GM19468 (cell line): Measurements from ENCODE around the gene G6PC3.

Source experiments
- ATAC-seq: cut with Tn5 transposase; IDR thresholded peaks from one replicate; pipeline ENCODE4 v1.9.1; 2021; ENCODE audit warnings: mild to moderate bottlenecking, moderate library complexity, moderate number of reproducible peaks; ENCODE audit not compliant: unreplicated experiment; ENCODE audit errors: extremely low read depth

Gene G6PC3

DNA sequence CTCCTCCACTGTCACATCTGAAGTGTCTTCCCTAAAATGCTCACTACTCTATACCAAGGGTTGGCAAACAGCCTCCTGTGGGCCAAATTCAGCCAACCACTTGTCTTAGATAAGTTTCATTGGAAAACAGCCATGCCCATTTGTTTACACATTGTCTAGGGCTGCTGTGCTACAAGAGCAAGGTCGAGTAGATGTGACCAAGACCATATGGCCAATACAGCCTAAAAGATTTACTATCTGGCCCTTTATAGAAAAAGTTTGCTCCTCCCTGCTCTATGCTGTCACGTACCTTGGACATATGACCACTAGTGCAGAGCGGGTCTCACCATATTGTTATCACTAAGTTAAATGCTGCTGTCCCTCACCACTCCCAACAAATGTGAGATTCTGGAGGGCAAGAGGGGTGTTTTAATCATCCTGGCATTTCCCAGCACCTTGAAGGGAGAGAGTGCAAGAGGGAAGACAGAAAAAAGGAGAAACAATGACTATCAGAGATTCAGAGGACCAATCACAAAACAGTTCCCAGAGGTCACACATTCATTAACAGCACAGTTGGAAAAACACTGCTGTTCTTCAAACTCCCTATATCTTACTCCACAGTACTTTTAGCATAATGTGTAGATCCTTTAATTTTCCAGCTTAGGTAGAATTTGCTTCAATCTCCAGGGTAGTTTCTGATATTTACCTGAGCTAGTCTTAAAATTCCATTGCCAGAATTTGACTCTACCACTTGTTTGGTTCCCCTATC lies 17.2 kb upstream of the G6PC3 start:
- ATAC-seq: no peak

- no peak for ATAC-seq
Measured at GRCh38 chr17:44059101-44059892, 11.2 kb upstream of the G6PC3 start.

GRCh38 chr17:44061446-44061845 lies 9.1 kb upstream of the G6PC3 start:
- ATAC-seq: no peak

DNA sequence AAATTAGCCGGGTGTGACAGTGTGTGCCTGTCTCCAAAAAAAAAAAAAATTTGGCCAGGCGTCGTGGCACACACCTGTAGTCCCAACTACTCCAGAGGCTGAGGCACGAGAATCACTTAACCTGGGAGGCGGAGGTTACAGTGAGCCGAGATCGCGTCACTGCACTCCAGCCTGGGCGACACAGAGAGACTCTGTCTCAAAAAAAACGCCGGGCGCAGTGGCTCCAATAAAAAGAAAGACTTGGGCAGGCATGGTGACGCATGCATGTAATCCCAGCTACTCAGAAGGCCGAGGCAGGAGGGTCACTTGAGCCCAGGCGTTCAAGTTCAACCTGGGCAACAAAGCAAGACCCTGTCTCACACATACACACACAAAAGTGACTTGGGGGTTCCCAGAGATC lies 7.7 kb upstream of the G6PC3 start:
- no peak for ATAC-seq

DNA sequence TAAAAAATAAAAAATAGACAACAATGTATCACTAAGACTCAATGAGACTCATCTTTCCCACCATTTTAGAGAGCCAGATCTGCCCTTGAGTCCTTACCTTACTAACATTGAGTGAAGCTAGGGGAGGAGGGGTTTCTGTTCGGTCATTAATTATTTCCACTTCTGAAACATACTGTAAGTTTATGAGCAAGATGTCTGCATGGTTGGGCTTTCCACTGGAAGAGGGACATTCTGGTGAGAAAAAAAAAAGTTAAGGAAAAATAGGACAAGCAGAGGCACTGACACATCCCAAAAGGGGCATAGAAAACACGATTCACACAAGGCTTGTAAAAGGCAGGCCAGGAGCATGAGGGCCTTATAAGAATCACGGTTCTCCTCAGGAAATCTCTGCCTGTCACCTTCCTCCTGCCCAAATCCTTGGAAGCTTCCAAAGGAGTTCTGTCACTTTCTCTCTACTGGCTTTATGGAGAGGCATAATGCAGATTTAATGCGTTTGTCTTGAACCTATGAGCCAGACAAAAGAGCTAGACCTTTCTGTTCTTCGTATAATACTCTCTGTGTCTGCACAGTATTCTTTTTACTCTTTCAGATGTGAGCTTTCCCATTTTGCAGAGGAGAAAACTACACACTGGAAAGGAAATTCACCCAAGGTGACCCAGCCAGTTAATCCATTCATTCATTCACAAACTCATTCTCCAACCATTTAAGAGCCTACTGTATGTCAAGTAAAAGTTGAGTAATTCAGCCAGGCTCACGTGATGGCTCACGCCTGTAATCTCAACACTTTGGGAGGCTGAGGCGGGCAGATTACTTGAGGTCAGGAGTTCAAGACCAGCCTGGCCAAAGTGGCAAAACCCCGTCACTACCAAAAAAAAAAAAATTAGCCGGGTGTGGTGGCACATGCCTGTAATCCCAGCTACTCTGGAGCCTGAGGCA lies 6.6 kb upstream of the G6PC3 start:
- no peak for ATAC-seq

DNA sequence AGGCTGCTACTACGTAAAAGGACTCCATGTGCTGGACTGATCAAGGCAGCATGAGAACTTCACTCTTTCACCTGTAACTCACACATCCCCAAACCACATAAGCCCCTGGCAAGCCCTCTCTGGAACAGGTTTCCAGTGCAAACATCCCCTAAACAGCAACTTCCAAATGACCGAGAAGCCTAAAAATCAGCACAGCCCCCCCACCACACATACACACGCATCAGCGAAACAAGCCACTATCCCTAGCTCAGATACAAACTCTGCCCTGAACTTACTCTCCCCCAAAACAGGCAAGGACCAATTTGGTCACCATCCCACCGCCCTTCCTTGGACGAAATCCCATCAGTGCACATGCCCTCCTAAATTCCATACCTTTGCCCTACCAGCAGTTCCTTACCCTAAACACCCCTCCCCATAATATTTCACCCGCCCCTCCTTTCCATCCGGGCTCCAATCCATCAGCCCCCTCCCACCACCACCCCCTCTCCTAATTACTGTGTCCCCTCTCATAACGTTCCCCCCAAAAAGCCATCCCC lies 4.8 kb upstream of the G6PC3 start:
- no peak for ATAC-seq

GRCh38 chr17:44066204-44066930 lies 4.2 kb upstream of the G6PC3 start, which contains the start of gene LSM12:
Gene LSM12, minus strand, starts transcription at chr17:44066671. Its CDS starts 84 bp downstream, at chr17:44066587.
- ATAC-seq: peak; percentile 43

GRCh38 chr17:44067545-44067940 lies 3.0 kb upstream of the G6PC3 start:
- ATAC-seq: no peak

GRCh38 chr17:44069974-44070454 lies 521 bp upstream of the G6PC3 start:
- ATAC-seq: no peak

- ATAC-seq: no peak
Measured at GRCh38 chr17:44071198-44071520, 624 bp downstream of the G6PC3 start.

GRCh38 chr17:44071772-44072171 lies 1.2 kb downstream of the G6PC3 start:
- no peak for ATAC-seq

DNA sequence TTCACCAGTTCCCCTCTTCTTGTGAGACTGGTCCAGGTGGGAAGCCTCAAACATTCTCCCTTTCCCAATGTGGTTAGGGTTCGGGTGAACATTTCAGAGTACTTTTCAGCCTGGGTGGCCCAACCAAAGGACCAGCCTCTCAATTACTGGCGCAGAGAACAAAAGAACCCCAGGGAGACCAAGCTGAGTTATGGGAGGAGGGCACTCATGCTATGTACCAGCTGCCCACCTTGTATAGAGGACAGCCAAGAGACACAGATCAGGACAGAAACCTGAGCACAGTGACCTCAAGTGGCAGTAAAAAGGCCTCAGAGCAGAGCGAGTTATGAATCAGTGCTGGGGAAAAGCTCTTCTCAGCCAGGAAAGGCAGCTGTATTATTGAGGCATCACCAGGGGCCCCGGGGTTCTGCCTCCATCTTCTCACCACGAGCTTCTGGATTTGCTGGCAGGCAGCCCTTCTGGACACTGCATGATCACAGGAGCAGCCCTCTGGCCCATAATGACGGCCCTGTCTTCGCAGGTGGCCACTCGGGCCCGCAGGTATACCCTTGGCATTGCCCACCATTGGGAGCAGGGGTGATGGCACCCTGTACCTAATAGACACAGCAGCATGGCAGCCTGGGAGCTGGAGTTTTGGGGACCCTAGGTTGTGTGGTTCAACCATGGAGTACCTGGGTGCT lies 3.8 kb downstream of the G6PC3 start:
- ATAC-seq: no peak

GRCh38 chr17:44074911-44075285 lies 4.4 kb downstream of the G6PC3 start:
- ATAC-seq: no peak

DNA sequence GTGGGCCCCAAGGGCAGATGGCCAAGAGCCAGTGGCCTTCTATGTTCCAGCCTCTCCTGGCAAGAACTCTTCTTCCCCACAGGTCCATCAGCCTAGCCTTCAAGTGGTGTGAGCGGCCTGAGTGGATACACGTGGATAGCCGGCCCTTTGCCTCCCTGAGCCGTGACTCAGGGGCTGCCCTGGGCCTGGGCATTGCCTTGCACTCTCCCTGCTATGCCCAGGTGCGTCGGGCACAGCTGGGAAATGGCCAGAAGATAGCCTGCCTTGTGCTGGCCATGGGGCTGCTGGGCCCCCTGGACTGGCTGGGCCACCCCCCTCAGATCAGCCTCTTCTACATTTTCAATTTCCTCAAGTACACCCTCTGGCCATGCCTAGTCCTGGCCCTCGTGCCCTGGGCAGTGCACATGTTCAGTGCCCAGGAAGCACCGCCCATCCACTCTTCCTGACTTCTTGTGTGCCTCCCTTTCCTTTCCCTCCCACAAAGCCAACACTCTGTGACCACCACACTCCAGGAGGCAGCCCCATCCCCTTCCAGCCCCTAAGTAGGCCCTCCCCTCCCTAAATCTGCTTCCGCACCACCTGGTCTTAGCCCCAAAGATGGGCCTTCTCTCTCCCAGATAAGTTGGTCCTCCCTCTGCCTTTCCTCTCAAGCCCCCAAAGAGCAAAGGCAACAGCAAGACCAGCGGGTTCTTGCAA lies 5.2 kb downstream of the G6PC3 start:
- ATAC-seq: no peak

GRCh38 chr17:44076716-44077594 lies 6.4 kb downstream of the G6PC3 start:
- ATAC-seq: no peak

DNA sequence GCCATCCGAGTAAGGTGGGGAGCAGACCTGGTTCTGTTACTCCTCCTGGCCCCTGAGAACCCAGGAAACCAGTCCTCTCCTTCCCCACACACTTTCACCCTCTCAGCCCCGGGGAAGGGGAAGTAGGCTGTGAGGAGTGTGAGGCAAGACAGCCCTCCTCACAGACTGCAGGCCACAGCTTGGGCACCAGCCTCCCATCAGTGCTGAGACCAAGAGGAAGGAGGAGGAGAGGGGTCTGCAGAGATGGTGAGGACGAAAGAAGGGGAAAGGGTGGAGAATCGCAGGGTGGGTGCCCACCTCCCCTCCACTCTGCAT lies 7.0 kb downstream of the G6PC3 start:
- no peak for ATAC-seq

DNA sequence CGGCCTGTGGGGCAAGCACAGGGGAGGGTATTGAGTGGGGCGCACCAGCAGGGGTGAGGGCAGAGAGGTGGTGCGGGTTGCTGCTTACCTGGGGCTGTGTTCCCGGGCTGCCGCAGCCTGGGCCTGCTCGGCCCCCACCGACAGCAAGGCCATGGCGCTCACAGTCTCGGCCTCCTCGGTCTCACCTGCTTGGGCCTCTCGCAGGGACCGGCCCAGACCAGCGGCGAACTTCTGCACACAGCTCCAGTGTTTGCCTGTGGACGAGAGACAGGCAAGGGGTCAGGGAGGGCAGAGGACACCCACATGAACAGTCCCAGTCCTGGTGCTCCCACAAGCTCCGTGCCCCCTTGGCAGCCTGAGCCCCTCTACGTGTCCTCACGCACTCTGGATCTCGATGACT lies 7.9 kb downstream of the G6PC3 start:
- no peak for ATAC-seq
